Measurements from ENCODE around the gene IQSEC1. TPM values are rescaled to one million over a fixed set of nuclear protein-coding genes. Genes with fewer than 3 reads are reported as not detected.

IQSEC1 gene
- total and polyA plus RNA-seq, 2 experiments from 2014 or later = 8.0 to 51.9 TPM

DNA sequence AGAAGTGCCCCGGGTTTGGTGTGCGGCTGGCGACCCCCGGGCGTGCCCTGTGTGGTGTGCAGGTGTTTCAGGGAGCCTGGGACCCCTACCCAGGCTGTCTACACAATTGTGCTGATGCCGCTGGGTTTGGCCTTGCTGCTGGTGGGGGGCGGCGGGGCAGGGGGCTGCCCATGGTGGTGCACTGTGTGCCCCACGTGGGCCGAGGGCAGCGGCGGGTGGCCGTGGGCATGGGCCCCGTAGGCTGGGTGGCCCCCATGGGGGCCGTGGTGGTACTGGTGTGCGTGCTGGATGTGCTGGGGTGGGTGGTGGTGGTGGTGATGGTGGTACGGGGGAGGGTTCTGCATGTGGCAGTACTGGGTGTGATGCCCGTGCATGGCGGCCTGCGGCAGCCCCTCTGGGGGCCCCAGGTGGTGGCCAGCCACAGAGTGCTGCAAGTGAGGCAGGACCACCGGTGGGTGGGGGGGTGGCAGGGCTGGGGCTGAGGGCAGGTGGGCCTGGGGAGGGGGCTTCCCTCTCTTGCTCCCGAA, 172.3 kb downstream of the IQSEC1 start:
- no peak for ATAC-seq
- Histone ChIP-seq H3K79me2 (replicated peaks; ENCODE audit: insufficient read depth) (no peaks in the 10 kb centered on the region), H3K36me3 (ENCODE audit: insufficient read depth) (no peaks in the 10 kb centered on the region; the same call in 1 of the 2 replicates), H3F3A (replicated peaks; ENCODE audit: low read depth) (no peaks in the 10 kb centered on the region), H2AFZ (no peak overlapping the region), H3K27ac (ENCODE audit: low read depth) (no peak overlapping the region), H3K27me3 (ENCODE audit: insufficient read depth) (no peaks in the 10 kb centered on the region), H3K4me2 (no peak overlapping the region), H3K9me2 (ENCODE audit: insufficient read depth) (no peaks in the 10 kb centered on the region), H3K4me1 (ENCODE audit: insufficient read depth) (no peaks in the 10 kb centered on the region), H4K20me1 (replicated peaks; ENCODE audit: insufficient read depth) (no peaks in the 10 kb centered on the region), H3K4me3 (no peak overlapping the region)
- H3K27me3 Mint-ChIP-seq (ENCODE audit: insufficient read depth, low read depth, poor library complexity) = peaks cover 4% of the 10 kb centered on the region
- H3K4me3 Mint-ChIP-seq = no peak overlapping the region
- TF ChIP-seq POLR2AphosphoS5 (IDR thresholded peaks at IDR 0.05; ENCODE audit: low read depth) (no peak), ZNF114 (CRISPR knock-in tag; IDR thresholded peaks at IDR 0.05) (no peak), STAT1 (IDR thresholded peaks at IDR 0.05; ENCODE audit: unreplicated experiment) (no peak), EZH2 (IDR thresholded peaks at IDR 0.05; ENCODE audit: low read depth, unreplicated experiment) (no peak), CREB1 (CRISPR knock-in tag; IDR thresholded peaks at IDR 0.05; ENCODE audit: low read depth) (no peak), NANOG (IDR thresholded peaks at IDR 0.05; ENCODE audit: borderline replicate concordance) (no peak), ZNF331 (CRISPR knock-in tag; IDR thresholded peaks at IDR 0.05; ENCODE audit: low read depth) (no peak), EZH2phosphoT487 (IDR thresholded peaks at IDR 0.05; ENCODE audit: unreplicated experiment) (no peak), JUNB (IDR thresholded peaks at IDR 0.05; ENCODE audit: unreplicated experiment) (no peak)
- TF ChIP-seq, protein P1, sequence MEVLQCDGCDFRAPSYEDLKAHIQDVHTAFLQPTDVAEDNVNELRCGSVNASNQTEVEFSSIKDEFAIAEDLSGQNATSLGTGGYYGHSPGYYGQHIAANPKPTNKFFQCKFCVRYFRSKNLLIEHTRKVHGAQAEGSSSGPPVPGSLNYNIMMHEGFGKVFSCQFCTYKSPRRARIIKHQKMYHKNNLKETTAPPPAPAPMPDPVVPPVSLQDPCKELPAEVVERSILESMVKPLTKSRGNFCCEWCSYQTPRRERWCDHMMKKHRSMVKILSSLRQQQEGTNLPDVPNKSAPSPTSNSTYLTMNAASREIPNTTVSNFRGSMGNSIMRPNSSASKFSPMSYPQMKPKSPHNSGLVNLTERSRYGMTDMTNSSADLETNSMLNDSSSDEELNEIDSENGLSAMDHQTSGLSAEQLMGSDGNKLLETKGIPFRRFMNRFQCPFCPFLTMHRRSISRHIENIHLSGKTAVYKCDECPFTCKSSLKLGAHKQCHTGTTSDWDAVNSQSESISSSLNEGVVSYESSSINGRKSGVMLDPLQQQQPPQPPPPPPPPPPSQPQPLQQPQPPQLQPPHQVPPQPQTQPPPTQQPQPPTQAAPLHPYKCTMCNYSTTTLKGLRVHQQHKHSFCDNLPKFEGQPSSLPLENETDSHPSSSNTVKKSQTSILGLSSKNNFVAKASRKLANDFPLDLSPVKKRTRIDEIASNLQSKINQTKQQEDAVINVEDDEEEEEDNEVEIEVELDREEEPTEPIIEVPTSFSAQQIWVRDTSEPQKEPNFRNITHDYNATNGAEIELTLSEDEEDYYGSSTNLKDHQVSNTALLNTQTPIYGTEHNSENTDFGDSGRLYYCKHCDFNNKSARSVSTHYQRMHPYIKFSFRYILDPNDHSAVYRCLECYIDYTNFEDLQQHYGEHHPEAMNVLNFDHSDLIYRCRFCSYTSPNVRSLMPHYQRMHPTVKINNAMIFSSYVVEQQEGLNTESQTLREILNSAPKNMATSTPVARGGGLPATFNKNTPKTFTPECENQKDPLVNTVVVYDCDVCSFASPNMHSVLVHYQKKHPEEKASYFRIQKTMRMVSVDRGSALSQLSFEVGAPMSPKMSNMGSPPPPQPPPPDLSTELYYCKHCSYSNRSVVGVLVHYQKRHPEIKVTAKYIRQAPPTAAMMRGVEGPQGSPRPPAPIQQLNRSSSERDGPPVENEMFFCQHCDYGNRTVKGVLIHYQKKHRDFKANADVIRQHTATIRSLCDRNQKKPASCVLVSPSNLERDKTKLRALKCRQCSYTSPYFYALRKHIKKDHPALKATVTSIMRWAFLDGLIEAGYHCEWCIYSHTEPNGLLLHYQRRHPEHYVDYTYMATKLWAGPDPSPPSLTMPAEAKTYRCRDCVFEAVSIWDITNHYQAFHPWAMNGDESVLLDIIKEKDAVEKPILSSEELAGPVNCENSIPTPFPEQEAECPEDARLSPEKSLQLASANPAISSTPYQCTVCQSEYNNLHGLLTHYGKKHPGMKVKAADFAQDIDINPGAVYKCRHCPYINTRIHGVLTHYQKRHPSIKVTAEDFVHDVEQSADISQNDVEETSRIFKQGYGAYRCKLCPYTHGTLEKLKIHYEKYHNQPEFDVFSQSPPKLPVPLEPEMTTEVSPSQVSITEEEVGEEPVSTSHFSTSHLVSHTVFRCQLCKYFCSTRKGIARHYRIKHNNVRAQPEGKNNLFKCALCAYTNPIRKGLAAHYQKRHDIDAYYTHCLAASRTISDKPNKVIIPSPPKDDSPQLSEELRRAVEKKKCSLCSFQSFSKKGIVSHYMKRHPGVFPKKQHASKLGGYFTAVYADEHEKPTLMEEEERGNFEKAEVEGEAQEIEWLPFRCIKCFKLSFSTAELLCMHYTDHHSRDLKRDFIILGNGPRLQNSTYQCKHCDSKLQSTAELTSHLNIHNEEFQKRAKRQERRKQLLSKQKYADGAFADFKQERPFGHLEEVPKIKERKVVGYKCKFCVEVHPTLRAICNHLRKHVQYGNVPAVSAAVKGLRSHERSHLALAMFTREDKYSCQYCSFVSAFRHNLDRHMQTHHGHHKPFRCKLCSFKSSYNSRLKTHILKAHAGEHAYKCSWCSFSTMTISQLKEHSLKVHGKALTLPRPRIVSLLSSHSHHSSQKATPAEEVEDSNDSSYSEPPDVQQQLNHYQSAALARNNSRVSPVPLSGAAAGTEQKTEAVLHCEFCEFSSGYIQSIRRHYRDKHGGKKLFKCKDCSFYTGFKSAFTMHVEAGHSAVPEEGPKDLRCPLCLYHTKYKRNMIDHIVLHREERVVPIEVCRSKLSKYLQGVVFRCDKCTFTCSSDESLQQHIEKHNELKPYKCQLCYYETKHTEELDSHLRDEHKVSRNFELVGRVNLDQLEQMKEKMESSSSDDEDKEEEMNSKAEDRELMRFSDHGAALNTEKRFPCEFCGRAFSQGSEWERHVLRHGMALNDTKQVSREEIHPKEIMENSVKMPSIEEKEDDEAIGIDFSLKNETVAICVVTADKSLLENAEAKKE (CRISPR knock-in tag; IDR thresholded peaks at IDR 0.05) = no peak
- TF ChIP-seq, protein P2, sequence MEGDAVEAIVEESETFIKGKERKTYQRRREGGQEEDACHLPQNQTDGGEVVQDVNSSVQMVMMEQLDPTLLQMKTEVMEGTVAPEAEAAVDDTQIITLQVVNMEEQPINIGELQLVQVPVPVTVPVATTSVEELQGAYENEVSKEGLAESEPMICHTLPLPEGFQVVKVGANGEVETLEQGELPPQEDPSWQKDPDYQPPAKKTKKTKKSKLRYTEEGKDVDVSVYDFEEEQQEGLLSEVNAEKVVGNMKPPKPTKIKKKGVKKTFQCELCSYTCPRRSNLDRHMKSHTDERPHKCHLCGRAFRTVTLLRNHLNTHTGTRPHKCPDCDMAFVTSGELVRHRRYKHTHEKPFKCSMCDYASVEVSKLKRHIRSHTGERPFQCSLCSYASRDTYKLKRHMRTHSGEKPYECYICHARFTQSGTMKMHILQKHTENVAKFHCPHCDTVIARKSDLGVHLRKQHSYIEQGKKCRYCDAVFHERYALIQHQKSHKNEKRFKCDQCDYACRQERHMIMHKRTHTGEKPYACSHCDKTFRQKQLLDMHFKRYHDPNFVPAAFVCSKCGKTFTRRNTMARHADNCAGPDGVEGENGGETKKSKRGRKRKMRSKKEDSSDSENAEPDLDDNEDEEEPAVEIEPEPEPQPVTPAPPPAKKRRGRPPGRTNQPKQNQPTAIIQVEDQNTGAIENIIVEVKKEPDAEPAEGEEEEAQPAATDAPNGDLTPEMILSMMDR (conservative IDR thresholded peaks at IDR 0.05; ENCODE audit: low read depth in 2 of 2) = no peak
- TF ChIP-seq, protein P3, sequence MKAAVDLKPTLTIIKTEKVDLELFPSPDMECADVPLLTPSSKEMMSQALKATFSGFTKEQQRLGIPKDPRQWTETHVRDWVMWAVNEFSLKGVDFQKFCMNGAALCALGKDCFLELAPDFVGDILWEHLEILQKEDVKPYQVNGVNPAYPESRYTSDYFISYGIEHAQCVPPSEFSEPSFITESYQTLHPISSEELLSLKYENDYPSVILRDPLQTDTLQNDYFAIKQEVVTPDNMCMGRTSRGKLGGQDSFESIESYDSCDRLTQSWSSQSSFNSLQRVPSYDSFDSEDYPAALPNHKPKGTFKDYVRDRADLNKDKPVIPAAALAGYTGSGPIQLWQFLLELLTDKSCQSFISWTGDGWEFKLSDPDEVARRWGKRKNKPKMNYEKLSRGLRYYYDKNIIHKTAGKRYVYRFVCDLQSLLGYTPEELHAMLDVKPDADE (IDR thresholded peaks at IDR 0.05) = no peak
- TF ChIP-seq, protein P4, sequence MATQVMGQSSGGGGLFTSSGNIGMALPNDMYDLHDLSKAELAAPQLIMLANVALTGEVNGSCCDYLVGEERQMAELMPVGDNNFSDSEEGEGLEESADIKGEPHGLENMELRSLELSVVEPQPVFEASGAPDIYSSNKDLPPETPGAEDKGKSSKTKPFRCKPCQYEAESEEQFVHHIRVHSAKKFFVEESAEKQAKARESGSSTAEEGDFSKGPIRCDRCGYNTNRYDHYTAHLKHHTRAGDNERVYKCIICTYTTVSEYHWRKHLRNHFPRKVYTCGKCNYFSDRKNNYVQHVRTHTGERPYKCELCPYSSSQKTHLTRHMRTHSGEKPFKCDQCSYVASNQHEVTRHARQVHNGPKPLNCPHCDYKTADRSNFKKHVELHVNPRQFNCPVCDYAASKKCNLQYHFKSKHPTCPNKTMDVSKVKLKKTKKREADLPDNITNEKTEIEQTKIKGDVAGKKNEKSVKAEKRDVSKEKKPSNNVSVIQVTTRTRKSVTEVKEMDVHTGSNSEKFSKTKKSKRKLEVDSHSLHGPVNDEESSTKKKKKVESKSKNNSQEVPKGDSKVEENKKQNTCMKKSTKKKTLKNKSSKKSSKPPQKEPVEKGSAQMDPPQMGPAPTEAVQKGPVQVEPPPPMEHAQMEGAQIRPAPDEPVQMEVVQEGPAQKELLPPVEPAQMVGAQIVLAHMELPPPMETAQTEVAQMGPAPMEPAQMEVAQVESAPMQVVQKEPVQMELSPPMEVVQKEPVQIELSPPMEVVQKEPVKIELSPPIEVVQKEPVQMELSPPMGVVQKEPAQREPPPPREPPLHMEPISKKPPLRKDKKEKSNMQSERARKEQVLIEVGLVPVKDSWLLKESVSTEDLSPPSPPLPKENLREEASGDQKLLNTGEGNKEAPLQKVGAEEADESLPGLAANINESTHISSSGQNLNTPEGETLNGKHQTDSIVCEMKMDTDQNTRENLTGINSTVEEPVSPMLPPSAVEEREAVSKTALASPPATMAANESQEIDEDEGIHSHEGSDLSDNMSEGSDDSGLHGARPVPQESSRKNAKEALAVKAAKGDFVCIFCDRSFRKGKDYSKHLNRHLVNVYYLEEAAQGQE (IDR thresholded peaks at IDR 0.05; ENCODE audit: unreplicated experiment) = no peak
- DNase-seq (ENCODE audit: low spot score) = no peak
- no peaks in the 10 kb centered on the region for H3K9me3 Mint-ChIP-seq
- H3K27ac Mint-ChIP-seq = no peak overlapping the region
- peaks cover 11% of the 10 kb centered on the region for H3K36me3 Mint-ChIP-seq (ENCODE audit: low read depth)
- H3K4me1 Mint-ChIP-seq = peaks cover 7% of the 10 kb centered on the region
